Subcutaneous adipose tissue (tissue), 4 donors: ENCODE results near the gene IRF7. TPM values are rescaled to one million over a fixed set of nuclear protein-coding genes. Genes with fewer than 3 reads are reported as not detected.

ENCODE experiments used
- CTCF ChIP-seq: fragments of 450-650 bp; IDR thresholded peaks from one replicate; pipeline ENCODE4 v1.5.1; 2016; ENCODE audit warnings: low read depth, mild to moderate bottlenecking, control low read depth, antibody characterized with exemption, moderate library complexity
- total RNA-seq, 4 donors: library from RNA; depleted of rRNA; stranded (reverse); fragments of >200 nt; gene quantifications; one replicate each; pipeline ENCODE4 v1.1.0, GENCODE V29; 2016

Gene IRF7
- total RNA-seq, 4 donors from 2014 or later, result 3.6 to 40.9 (median 17.0) TPM

- TF ChIP-seq CTCF, result no peak
Observed at GRCh38 chr11:629237-629583, 13.5 kb upstream of the IRF7 start.

GRCh38 chr11:628056-628455 is 12.3 kb upstream of the IRF7 start:
- no peak for TF ChIP-seq CTCF

GRCh38 chr11:627308-627576 is 11.5 kb upstream of the IRF7 start:
- TF ChIP-seq CTCF, result no peak

GRCh38 chr11:626475-627307 is 10.9 kb upstream of the IRF7 start, which contains the start of gene SCT:
TSS of gene SCT (minus strand) at chr11:627181. CDS start at chr11:627143, 38 bp downstream.
- no peak for TF ChIP-seq CTCF

- no peak for TF ChIP-seq CTCF
Observed at GRCh38 chr11:625636-626268, 10.0 kb upstream of the IRF7 start.

- TF ChIP-seq CTCF, result no peak
Observed at GRCh38 chr11:624705-625635, 9.2 kb upstream of the IRF7 start, which contains the start of gene CDHR5. TSS of gene CDHR5 (minus strand) at chr11:624955. CDS start at chr11:624902, 53 bp downstream.
